Vagina (tissue), 2 donors: ENCODE results near the gene EMC8. TPM values are rescaled to one million over a fixed set of nuclear protein-coding genes. Genes with fewer than 3 reads are reported as not detected.

Experiments
- DNase-seq, 2 donors: peaks; one replicate each; pipeline ENCODE4 v3.0.0-alpha.2; 2017; ENCODE audit errors: extremely low spot score in 2 of 2
- H3K27ac ChIP-seq: fragments of 200-600 bp; sonication (generic); one replicate; pipeline ENCODE4 v1.5.1; 2019
- H3K27me3 ChIP-seq: fragments of 200-600 bp; sonication (generic); one replicate; pipeline ENCODE4 v1.5.1; 2019
- H3K36me3 ChIP-seq, 2 donors: fragments of 200-600 bp; sonication (generic); one replicate each; pipeline ENCODE4 v1.5.1; 2017 to 2019
- H3K4me1 ChIP-seq: fragments of 200-600 bp; sonication (generic); one replicate; pipeline ENCODE4 v1.5.1; 2019
- H3K4me3 ChIP-seq, 2 donors: fragments of 200-600 bp; sonication (generic); 1 replicate in 1 of 2; 2 replicates in 1 of 2; pipeline ENCODE4 v1.5.1; 2016 to 2019
- H3K9me3 ChIP-seq: fragments of 200-600 bp; sonication (generic); one replicate; pipeline ENCODE4 v1.5.1; 2019
- POLR2A ChIP-seq, 2 donors: fragments of 450-650 bp; IDR thresholded peaks; one replicate each; pipeline ENCODE4 v1.6.1; 2017; ENCODE audit warnings: antibody characterized with exemption in 2 of 2, mild to moderate bottlenecking in 2 of 2, moderate library complexity in 2 of 2
- POLR2AphosphoS5 ChIP-seq, 2 donors: sonication (generic); formaldehyde crosslinking; IDR thresholded peaks; one replicate each; pipeline ENCODE4 v1.9.0; 2017; ENCODE audit warnings: antibody characterized with exemption in 2 of 2, mild to moderate bottlenecking in 2 of 2, low read depth in 1 of 2; ENCODE audit not compliant: insufficient read depth in 1 of 2
- intact Hi-C: fragments of 100-400 bp; cut with DNase I; formaldehyde crosslinking; loops from one replicate; pipeline ENCODE4 v1.15.1; 2023
- total RNA-seq: library from RNA; depleted of rRNA; stranded (reverse); fragments of >200 nt; gene quantifications from one replicate; pipeline ENCODE4 v1.2.3, GENCODE V29; 2016
- TF ChIP-seq, protein P1 (sequence below), 3 experiments: fragments of 450-650 bp in 2 of 3; fragments of 200-600 bp in 1 of 3; sonication (generic) in 1 of 3; IDR thresholded peaks; one replicate each; pipeline ENCODE4 v1.5.1; 2017 to 2019; ENCODE audit warnings: antibody characterized with exemption in 3 of 3, mild to moderate bottlenecking in 2 of 3, moderate library complexity in 2 of 3

The EMC8 gene
- total RNA-seq, 1 donor from 2014 or later = 42.0 TPM

DNA sequence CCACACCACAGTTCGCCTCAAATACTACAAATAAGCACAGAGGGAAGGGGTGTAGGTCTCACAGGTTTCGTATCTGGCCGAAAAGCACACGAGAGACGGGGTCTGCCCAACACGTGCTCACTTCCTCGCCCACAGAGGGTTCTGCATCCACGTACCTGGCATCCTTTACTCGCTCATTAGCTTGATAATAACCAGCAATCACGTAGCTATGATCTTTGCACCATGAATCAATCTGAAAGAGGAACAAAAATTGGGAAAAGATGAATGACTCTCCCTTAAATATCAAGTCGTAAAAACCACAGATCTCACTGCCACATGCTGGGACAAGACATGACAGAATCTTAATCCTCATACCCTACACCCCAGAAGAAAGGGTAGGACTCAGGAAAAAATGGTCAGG lies 10.5 kb downstream of the EMC8 start:
- no peak overlapping the region for H3K4me3 ChIP-seq
- intact Hi-C loops = no loop called here
- no peak for DNase-seq
- H3K4me1 ChIP-seq = no peaks in the 10 kb centered on the region
- TF ChIP-seq, protein P1, sequence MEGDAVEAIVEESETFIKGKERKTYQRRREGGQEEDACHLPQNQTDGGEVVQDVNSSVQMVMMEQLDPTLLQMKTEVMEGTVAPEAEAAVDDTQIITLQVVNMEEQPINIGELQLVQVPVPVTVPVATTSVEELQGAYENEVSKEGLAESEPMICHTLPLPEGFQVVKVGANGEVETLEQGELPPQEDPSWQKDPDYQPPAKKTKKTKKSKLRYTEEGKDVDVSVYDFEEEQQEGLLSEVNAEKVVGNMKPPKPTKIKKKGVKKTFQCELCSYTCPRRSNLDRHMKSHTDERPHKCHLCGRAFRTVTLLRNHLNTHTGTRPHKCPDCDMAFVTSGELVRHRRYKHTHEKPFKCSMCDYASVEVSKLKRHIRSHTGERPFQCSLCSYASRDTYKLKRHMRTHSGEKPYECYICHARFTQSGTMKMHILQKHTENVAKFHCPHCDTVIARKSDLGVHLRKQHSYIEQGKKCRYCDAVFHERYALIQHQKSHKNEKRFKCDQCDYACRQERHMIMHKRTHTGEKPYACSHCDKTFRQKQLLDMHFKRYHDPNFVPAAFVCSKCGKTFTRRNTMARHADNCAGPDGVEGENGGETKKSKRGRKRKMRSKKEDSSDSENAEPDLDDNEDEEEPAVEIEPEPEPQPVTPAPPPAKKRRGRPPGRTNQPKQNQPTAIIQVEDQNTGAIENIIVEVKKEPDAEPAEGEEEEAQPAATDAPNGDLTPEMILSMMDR (IDR thresholded peaks at IDR 0.05) = no peak
- H3K27me3 ChIP-seq = no peaks in the 10 kb centered on the region
- H3K9me3 ChIP-seq = no peaks in the 10 kb centered on the region
- H3K36me3 ChIP-seq = peaks cover 0 to 31% of the 10 kb centered on the region in 2 donors
- H3K27ac ChIP-seq = no peak overlapping the region

DNA sequence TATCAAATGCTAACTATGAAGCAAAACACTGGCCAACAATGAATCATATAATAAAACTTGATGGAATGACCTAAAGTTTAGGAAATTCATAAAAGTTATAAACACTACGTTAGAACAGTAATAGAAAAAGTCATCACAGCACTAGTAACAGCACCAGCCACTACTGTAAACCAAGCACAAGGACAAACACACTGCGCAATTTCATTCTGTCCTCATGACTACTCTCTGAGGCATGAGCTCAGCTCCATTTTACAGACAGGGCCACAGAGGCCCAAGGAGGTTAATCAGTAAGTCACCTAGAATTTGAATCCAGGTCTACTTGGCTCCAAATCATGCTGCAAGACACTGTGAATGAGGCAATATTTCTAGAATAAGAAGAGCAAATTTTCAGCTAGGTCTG lies 13.4 kb downstream of the EMC8 start:
- TF ChIP-seq POLR2A (IDR thresholded peaks at IDR 0.05) = no peak
- no peak for TF ChIP-seq POLR2AphosphoS5 (IDR thresholded peaks at IDR 0.05; ENCODE audit: insufficient read depth in 1 of 2, low read depth in 1 of 2)
- TF ChIP-seq, protein P1 (IDR thresholded peaks at IDR 0.05) = no peak
- intact Hi-C loops = no loop called here
- peaks cover 0 to 31% of the 10 kb centered on the region in 2 donors for H3K36me3 ChIP-seq

DNA sequence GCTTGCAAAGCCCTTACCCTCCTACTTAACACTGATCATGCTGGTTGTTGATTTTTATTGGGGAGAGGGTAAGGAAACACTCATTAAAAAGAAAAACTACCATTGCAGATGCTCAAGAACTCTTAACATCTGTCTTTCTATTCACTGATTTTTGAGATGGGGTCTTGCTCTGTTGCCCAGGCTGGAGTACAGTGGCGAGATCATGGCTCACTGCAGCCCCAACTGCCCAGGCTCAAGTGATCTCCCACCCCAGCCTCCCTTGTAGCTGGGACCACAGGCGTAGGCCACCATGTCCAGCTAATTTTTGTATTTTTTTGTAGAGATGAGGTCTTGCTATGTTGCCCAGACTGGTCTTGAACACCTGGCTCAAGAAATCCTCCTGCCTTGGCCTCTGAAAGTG lies 14.5 kb downstream of the EMC8 start:
- H3K36me3 ChIP-seq = peaks cover 0 to 37% of the 10 kb centered on the region in 2 donors
- no peaks in the 10 kb centered on the region for H3K27me3 ChIP-seq
- intact Hi-C loops = no loop called here
- no peak for DNase-seq
- no peaks in the 10 kb centered on the region for H3K4me1 ChIP-seq
- no peaks in the 10 kb centered on the region for H3K9me3 ChIP-seq
- TF ChIP-seq POLR2AphosphoS5 (IDR thresholded peaks at IDR 0.05; ENCODE audit: insufficient read depth in 1 of 2, low read depth in 1 of 2) (no peak), POLR2A (IDR thresholded peaks at IDR 0.05) (no peak)
- TF ChIP-seq, protein P1 (IDR thresholded peaks at IDR 0.05) = no peak
- H3K4me3 ChIP-seq = no peak overlapping the region
- no peak overlapping the region for H3K27ac ChIP-seq

More for the DNA sequence above, 13.4 kb downstream of the EMC8 start:
- Histone ChIP-seq H3K4me3 (no peak overlapping the region), H3K9me3 (no peaks in the 10 kb centered on the region), H3K4me1 (no peaks in the 10 kb centered on the region), H3K27me3 (no peaks in the 10 kb centered on the region), H3K27ac (no peak overlapping the region)
- no peak for DNase-seq

DNA sequence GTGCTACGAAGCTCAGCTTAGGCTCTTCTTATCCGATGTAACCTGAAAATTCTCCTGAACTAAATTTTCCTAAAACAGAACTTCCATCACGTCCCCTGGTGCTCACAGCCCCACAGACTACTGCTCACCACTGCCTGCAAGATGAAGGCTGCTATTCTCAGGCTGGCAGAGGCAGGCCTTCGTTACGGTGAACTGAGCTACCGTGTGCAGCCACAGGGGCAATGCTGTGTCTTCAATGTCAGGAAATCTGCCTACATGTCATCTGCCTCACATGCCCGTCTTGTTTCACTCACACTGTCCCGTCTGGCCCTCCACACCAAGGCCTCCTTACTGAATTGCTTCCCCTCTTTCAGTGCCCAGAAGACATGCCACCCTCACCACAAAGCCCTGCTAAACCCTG lies 15.9 kb downstream of the EMC8 start:
- TF ChIP-seq, protein P1 (IDR thresholded peaks at IDR 0.05) = no peak
- TF ChIP-seq POLR2AphosphoS5 (IDR thresholded peaks at IDR 0.05; ENCODE audit: insufficient read depth in 1 of 2, low read depth in 1 of 2) (no peak), POLR2A (IDR thresholded peaks at IDR 0.05) (no peak)
- Histone ChIP-seq H3K36me3 (peaks cover 0 to 50% of the 10 kb centered on the region in 2 donors), H3K27me3 (no peaks in the 10 kb centered on the region), H3K4me1 (peaks cover 2% of the 10 kb centered on the region), H3K4me3 (no peak overlapping the region), H3K9me3 (no peaks in the 10 kb centered on the region), H3K27ac (no peak overlapping the region)
- intact Hi-C loops = no loop called here
- no peak for DNase-seq

DNA sequence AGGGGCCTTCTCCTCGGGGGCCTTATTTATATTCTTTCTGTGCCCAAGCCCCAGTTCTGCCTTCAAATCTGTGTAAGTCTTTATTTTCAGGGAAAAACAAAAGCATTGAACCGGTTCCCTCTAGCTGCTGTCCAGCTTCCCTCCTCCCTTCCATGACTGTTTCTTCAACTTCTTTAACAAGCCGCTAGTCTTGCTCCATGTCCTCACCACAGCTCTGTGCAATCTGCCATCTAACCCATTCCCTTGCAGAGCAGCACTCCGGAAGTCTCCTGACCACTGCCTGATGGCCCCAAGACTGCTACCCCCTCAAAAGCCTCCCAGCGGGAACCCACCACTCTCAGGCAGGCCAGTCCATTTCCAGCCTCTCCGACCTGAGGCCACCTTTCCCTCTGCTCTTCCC lies 16.9 kb downstream of the EMC8 start:
- no peak overlapping the region for H3K27ac ChIP-seq
- intact Hi-C loops = no loop called here
- TF ChIP-seq POLR2A (IDR thresholded peaks at IDR 0.05) = no peak
- TF ChIP-seq POLR2AphosphoS5 (IDR thresholded peaks at IDR 0.05; ENCODE audit: insufficient read depth in 1 of 2, low read depth in 1 of 2) = no peak
- TF ChIP-seq, protein P1 (IDR thresholded peaks at IDR 0.05) = no peak
- H3K4me3 ChIP-seq = no peak overlapping the region
- H3K36me3 ChIP-seq = peaks cover 0 to 50% of the 10 kb centered on the region in 2 donors
- no peaks in the 10 kb centered on the region for H3K9me3 ChIP-seq
- peaks cover 10% of the 10 kb centered on the region for H3K4me1 ChIP-seq
- no peaks in the 10 kb centered on the region for H3K27me3 ChIP-seq
- no peak for DNase-seq
